ENCODE measurements around the gene CHADL.

CHADL gene

DNA sequence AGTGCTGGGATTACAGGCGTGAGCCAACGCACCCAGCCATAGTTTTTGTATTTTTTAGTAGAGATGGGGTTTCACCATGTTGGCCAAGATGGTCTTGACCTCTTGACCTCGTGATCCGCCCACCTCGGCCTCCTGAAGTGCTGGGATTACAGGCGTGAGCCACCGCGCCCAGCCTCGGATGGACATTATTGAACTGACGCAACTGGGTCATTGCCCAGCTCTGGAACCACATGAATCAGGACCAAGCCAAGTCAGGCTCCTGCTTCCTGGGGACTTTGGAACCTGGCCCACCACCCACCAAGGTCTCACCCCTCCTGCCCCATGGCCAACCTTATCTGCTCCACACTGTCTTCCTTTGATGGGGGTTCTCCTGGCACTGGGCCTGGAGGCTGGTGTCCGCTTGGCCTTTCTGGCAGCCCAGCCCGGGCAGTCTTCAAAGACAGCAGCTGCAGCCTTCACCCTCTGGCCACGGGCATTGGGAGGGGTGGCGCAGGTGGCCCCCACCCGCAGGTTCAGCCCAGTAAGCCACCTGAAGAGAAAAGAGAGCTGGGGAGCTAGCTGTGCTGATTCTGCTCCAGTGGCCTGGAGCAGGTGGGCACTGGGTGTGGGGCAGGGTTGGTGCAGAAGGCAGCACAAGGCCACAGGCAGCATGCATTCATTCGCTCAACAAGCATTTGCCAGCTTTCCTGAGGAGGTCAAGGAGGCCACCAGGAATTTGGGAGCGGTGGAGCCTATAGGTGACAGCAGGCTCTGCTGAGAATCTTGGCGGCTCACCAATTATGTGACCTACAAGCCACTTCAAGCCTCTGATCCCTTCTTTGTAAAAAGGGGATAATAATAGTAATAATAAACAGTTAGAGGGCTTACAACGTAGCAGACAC, 5.7 kb downstream of the CHADL start:
- in situ Hi-C loops (cut with MboI; ENCODE audit: low sequenced_read_pairs), result no loop called here

DNA sequence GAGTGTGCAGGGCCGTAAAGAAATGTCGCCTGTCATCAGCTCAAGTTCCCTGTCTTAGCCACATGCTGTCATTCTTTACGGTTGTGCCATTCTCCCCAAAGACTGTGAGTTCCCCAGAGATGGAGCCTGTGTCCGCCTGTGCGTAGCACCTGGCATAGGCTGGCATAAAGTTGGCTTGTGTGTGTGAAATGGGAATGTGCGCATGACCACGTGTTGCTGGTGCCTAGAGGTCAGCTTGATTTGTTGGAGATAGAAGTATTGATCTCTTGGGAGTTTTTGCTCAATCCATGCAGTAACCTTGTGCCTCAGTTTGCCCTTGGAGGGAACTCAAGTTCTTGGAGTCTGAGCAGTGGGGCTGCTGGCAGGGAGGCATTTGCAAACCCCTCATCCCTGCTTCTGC, 9.4 kb downstream of the CHADL start:
- in situ Hi-C loops (cut with MboI; ENCODE audit: low sequenced_read_pairs), result no loop called here

DNA sequence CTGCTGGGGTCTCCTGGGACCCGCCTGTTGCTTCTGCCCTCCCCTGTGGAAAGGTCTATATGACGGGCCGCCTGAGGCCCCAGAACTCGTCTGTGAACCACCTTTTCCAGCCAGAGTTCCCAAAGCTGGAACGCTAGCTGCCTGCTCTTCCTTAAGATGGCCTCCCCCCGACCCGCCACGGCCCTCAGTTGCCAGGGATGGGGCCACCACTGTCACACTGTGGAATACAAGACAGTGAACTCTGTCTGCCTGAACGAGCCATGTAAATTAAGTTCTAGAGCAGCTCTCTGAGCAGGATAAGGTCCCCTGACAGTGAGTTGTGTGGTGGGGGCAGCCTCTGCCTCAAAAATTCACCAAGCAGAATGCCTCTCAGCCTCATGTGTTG, 10.3 kb downstream of the CHADL start:
- in situ Hi-C loops (cut with MboI; ENCODE audit: low sequenced_read_pairs), result no loop called here

DNA sequence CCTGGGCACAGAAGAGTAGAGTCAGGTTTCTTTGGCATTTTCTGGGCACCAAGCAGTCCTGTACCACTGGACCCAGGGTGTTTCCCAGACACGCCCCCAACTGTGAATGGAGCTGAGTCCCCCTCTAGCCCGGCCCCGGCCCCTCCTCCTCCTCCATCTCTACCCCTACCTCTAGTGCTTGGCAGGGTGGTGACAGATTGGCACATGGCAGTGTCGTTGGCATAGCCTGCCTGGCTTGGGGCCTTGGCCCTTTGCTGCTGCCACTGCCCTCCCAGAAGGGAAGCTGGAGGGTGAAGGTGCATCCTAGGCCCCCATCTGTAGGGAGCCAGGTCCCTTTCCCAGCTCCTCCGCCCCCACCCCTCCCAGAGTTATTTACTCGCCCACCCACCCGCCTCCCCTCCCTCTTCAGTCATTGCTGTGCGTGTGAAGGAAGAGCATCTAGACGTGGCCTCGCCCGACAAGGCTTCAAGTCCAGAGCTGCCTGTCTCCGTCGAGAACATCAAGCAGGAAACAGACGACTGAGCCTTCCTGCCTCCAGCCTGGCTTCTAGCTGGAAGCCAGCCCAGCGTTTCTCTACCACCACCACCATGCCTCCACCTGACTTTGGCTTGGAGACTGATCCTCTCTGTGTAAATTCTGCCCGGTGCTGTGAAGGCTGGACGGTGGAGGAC, 10.9 kb downstream of the CHADL start:
- in situ Hi-C loops (cut with MboI; ENCODE audit: low sequenced_read_pairs), result no loop called here

DNA sequence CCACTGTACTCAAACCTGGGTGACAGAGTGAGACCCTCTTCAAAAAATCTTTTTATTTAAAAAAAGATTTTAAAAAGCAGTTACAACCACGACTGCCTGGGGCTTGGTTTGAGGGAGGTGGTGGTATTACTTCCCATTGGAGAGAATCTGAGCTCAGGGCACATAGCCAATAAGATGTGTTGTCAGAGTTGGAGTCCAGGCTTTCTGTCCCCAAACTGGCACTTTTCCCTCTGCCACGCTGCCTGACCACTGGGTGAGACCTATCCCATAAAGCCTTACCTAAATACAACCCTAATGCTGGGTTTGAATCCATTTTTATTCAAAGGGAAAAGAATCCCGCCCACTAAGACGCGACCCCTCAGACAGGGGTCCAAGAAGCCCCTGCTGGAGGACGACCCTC, 11.5 kb downstream of the CHADL start:
- in situ Hi-C loops (cut with MboI; ENCODE audit: low sequenced_read_pairs), result no loop called here

DNA sequence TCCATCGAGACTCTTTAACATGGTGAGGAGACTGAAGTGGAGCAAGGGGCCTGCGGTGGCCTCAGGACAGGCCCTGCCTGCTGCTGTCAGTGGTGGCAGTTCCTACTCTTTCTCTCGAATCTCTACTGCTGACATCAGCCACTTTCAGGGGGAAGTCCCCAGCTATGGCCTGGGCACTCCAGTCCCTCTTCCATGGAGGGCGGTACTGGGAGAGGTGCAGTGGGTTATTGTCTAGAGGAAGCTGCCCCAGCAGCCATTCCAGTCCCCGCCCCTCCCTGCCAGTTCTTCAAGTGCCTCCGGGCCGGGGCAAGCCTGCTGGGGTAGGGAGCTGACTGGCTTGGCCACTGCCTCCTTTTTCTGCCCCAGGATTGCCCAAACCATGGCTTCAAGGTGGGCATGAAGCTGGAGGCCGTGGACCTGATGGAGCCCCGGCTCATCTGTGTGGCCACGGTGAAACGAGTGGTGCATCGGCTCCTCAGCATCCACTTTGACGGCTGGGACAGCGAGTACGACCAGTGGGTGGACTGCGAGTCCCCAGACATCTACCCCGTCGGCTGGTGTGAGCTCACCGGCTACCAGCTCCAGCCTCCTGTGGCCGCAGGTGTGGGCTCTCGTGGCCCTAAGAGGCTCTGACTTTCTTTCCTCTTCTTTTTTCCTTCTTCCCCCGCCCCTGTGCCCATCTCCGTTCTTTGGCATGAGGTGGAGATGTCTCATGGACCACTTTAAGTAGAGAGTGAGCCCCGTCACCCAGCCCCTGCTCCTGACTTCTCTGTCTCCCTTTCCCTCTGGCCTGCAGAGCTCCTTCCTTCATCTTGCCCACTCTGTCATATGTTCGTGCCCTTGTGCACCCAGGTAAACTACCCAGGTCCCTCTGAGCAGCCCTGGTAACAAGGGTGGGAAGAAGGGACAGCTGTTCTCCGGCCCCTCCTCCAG, 13.7 kb downstream of the CHADL start:
- in situ Hi-C loops (cut with MboI; ENCODE audit: low sequenced_read_pairs), result no loop called here

DNA sequence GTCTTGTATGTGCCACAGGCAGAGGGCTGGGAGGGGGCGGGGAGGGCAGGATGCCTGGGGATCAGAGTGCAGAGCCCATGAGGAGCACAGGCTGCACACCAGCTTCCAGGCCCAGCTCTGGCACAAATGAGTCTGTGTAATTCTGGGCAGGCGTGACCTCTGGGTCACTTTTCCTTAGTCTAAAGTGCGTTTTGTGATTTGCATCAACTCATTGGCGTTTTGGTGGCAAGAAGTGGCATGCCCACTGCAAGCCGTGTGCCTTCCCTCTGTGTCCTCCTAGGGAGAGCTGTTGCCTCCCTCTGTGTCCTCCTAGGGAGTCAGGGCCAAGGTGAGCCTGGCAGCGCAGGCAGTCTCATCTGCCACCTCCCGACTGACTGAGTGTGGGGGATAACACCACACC, 17.2 kb downstream of the CHADL start:
- in situ Hi-C loops (cut with MboI; ENCODE audit: low sequenced_read_pairs), result no loop called here

DNA sequence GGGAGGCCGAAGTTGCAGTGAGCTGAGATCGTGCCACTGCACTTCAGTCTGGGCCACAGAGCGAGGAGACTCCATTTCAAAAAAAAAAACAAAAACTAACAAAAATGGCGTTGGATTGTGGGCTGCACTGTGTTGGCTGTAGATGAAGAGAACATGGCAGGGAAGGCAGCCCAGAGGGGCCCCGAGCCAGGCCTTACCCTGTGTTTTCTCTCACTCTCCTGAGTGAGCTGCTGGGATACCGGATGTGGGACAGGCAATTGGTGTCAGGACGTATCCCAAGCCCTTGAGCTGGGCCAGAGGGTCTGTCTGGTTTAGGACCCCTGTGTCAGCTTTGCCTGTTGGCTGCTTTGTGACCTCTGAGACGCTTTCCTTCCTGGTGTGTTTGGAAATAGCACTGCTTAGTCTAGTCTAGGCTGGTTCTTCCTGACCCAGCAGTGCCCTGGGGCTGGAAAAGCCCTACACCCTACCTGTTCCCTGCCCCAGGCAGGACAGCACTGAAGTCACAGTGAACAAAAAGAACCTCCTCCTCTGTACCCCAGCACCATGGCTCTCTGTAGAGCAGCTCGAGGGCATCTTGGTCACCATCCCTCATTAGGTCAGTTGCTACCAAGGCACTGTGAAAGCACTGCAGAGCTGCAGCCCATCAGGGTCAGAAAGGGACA, 17.8 kb downstream of the CHADL start:
- in situ Hi-C loops (cut with MboI; ENCODE audit: low sequenced_read_pairs), result no loop called here

DNA sequence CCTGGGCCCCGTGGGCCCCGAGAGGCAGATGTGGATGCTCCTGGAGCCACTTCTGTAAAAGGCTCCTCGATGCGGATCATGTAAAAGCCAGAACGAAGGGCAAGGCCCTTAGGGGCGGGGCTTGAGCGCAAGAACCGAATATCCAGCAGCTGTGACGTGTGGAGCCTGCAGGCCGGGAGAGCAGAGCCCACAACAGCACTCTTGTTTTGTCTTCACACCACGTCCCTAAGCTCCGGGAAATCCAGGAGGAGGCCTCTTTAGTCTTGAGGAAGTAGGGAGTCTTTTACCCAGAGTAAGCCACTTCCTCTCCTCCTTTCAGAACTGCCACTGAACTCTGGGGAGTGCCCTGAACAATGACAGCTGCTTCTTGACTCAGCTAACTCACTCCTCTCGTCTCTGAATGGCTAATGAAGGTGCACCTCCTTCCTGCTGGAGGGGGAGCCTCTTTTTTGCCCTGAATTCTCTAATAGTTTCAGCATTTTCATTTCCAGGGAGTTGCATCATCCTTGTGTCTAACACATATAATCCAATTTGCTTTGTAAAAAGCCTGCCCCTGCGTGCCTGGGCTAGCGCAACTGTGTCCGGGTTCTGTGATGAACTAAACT, 23.1 kb downstream of the CHADL start:
- in situ Hi-C loops (cut with MboI; ENCODE audit: low sequenced_read_pairs), result no loop called here

DNA sequence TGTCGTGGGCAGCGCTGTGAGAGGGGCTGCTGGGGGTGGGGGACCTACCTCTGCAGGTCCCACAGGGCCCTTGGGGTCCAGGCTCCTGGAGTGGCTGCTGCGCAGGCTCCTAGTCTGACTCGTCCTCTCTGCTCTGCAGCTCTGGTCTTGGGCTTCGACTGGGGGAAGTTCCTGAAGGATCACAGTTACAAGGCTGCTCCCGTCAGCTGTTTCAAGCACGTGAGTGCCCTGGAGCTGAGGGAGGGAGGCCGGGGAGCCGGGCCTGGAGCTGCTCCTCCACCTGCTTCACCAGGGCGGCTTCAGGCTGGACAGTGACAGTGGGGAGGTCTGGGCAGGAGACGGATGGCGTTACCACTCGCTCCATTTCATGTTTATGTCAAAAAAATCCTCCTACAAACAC, 23.7 kb downstream of the CHADL start:
- in situ Hi-C loops (cut with MboI; ENCODE audit: low sequenced_read_pairs), result no loop called here

DNA sequence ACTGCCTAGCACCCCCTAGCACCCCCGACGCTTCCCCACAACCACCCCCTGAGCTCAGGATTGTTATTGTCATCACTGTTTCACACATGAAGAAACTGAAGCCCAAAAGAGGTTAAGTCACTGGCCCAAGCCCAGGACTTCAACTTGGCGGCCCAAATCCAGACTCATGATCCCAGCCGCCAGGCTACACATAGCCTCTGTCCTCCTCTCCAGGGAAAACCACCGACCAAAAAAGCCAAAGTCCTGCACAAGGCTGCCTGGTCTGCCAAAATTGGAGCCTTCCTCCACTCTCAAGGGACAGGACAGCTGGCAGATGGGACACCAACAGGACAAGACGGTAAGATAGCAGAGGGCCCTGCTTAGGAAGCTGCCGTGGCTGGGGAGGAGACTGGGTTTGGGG, 24.8 kb downstream of the CHADL start:
- in situ Hi-C loops (cut with MboI; ENCODE audit: low sequenced_read_pairs), result no loop called here

DNA sequence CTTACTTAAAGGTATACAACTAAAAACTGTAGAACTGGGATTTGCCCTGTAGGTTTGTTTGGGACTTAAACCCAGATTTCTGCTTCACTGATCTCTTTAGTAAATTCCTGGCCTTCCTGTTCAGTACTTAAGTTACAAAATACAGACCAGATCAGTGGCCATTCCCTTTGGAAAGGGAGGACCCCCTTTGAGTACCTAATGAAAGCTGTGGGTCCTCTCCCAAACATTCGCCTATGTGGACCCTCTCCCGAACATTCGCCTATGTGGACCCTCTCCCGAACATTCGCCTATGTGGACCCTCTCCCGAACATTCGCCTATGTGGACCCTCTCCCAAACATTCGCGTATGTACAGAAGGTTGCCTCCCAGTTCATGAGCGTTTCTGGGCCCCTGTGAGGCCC, 25.3 kb downstream of the CHADL start:
- in situ Hi-C loops (cut with MboI; ENCODE audit: low sequenced_read_pairs), result no loop called here

DNA sequence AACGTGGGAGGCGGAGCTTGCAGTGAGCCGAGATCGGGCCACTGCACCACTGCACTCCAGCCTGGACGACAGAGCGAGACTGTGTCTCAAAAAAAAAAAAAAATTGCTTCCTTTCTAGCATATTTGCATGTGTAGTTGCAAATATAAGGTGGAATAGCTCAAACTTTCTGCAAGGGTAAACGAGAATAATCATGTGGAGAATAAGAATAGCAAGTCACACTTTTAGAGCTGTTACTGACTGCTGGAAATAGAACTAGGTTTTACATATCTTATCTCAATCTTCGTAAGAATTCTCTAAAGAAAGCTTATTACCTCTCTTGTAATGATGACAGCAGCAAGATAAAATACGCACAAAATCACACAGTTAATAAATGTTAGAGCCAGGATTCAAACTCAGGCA, 34.0 kb downstream of the CHADL start:
- in situ Hi-C loops (cut with MboI; ENCODE audit: low sequenced_read_pairs), result no loop called here

DNA sequence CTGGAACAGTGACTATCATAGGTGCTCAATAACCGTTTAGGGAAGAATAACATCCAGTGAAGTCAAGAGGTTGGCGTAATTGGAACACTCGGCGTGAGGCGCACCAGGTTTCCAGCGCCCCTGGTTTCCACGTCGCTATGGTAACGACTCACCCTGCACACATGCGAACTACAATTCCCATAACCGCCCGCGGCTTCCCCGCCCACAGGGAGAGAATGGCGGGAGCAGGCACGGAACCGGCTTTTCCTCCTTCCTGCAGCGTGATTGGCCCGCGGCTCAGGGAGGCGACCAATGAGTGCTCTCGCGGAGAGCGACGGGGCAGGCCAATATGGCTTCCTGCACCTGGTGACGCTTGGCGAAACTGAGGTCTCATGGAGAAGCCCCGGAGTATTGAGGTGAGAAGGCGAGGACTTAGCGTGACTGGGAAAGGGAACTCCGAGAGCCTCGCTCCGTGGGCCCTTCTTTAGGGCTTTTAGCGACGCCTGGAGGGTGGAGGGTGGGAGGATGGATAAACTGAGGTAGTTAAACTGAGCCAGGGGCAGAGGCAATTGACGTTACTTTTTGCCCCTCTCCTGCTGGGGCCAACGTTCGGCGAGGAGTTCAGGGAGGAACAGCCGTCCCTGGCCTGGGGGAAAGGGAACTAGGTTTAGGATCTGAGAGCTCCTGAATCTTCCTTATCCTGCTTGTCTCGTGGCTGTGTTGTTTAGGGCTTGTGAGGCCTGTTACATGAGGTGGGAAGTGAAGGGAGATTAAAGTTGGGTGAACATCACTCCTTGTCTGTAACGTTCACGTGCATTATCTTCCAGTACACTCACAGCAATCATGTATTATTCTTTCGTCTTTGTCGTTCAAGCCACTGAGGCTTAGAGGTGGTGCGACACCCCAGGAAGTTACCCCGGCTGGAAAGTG, 35.5 kb downstream of the CHADL start, which contains the start of gene L3MBTL2:
Gene L3MBTL2, plus strand, starts transcription at position 321 of the 909 bp plus-strand sequence. Its CDS starts 51 bp downstream, at position 372.
- in situ Hi-C loops (cut with MboI; ENCODE audit: low sequenced_read_pairs), result no loop called here

DNA sequence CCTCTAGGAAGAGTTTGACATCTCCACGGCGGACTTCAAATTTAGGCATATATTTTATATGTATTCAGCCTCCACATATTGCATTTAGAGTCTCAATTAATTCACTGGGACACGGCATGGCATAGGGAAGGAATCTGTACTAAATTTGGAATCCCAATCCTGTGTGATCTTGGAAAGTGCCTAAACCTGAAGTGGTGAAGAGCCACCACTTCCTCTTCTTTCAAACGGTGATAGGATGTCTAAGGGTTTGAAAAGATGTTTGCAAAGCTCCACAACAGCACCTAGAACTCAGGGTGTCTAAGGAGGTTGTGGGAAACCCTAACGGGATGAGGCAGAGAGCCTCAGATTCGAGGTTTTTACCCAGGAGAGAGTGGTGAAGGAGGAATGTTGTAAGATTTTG, 36.7 kb downstream of the CHADL start:
- in situ Hi-C loops (cut with MboI; ENCODE audit: low sequenced_read_pairs), result no loop called here

DNA sequence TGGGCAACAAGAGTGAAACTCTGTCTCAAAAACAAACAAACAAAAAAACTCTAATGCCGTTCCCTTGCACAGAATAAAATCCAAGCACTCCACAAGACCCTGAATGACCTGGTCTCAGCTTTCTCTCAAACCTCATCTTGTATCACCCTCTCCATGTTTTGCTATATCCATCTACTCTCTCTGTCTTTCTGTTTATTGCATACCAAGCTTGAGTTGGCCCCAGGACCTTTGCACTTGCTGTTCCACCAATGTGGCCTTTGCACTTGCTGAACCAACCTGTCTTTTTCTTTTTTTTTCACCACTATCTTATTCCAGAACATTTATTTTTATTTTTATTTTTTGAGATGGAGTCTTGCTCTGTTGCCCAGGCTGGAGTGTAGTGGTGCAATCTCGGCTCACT, 37.6 kb downstream of the CHADL start:
- in situ Hi-C loops (cut with MboI; ENCODE audit: low sequenced_read_pairs), result no loop called here

DNA sequence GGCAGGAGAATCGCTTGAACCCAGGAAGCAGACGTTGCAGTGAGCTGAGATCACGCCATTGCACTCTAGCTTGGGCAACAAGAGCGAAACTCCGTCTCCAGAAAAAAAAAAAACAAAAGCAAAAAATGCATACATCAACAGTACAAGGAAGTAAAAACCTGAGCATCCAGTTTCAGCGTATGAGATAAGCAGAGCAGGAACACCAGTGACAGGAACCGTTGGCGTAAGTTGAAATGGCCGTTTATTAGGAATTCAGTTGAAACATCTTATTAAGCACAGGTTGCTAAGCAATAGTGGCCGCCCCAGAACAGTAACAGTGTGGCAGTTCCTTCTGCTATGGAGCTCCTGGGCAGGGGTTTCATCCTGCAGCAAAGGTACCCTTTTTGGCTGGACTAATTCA, 39.6 kb downstream of the CHADL start:
- in situ Hi-C loops (cut with MboI; ENCODE audit: low sequenced_read_pairs), result no loop called here

DNA sequence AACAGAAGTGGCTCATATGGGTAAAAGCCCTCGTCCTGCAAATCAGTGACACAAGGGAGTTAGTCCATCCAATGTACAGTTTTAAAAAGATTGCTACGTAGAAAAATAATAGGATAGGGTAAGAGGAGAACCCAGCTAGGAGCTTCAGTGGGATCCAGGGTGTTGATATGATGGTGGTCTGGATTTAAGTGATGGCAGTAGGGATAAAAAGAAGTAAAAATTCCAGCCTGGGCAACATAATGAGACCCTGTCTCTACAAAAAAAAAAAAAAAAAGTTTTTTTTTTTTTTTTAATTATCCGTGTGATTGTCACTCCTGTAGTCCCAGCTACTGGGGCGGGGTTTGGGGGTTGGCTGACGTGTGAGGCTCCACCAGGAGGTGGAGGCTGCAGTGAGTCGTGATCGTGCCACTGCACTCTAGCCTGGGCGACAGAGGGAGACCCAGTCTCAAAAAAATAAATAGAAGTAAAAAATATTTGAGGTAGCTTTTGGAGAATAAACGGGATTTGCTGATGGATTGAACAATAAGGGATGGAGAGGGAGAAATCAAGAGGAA, 42.6 kb downstream of the CHADL start:
- in situ Hi-C loops (cut with MboI; ENCODE audit: low sequenced_read_pairs), result no loop called here
